ENCODE measurements around the gene ADAMTSL4.

ADAMTSL4 gene

GRCh38 chr1:150558303-150558704 is 9.1 kb downstream of the ADAMTSL4 start:
- Histone ChIP-seq H4K20me1 (ENCODE audit: low read depth, low read length) (no peaks in the 10 kb centered on the region), H3K4me3 (ENCODE audit: insufficient read depth, low read length, poor library complexity, severe bottlenecking) (no peak overlapping the region), H3K9ac (ENCODE audit: low read length) (no peak overlapping the region), H3K9me3 (ENCODE audit: insufficient read depth, low read length) (no peaks in the 10 kb centered on the region), H3K4me2 (ENCODE audit: low read depth, low read length, poor library complexity, severe bottlenecking) (no peak overlapping the region), H3K27ac (ENCODE audit: low read depth, low read length) (no peak overlapping the region), H2AFZ (ENCODE audit: low read depth, low read length, severe bottlenecking) (no peak overlapping the region), H3K27me3 (ENCODE audit: low read length) (no peaks in the 10 kb centered on the region), H3K9me2 (replicated peaks; ENCODE audit: insufficient read depth, low read length) (no peaks in the 10 kb centered on the region), H3K79me2 (ENCODE audit: insufficient read depth, low read length) (no peaks in the 10 kb centered on the region), H3F3A (ENCODE audit: insufficient read depth) (peaks cover 30% of the 10 kb centered on the region), H3K36me3 (ENCODE audit: low read length) (no peaks in the 10 kb centered on the region)
- TF ChIP-seq CTCF (IDR thresholded peaks at IDR 0.05; ENCODE audit: insufficient read depth, low read length, poor library complexity, severe bottlenecking): no peak
- TF ChIP-seq EZH2phosphoT487 (conservative IDR thresholded peaks at IDR 0.05; ENCODE audit: low read length): no peak

DNA sequence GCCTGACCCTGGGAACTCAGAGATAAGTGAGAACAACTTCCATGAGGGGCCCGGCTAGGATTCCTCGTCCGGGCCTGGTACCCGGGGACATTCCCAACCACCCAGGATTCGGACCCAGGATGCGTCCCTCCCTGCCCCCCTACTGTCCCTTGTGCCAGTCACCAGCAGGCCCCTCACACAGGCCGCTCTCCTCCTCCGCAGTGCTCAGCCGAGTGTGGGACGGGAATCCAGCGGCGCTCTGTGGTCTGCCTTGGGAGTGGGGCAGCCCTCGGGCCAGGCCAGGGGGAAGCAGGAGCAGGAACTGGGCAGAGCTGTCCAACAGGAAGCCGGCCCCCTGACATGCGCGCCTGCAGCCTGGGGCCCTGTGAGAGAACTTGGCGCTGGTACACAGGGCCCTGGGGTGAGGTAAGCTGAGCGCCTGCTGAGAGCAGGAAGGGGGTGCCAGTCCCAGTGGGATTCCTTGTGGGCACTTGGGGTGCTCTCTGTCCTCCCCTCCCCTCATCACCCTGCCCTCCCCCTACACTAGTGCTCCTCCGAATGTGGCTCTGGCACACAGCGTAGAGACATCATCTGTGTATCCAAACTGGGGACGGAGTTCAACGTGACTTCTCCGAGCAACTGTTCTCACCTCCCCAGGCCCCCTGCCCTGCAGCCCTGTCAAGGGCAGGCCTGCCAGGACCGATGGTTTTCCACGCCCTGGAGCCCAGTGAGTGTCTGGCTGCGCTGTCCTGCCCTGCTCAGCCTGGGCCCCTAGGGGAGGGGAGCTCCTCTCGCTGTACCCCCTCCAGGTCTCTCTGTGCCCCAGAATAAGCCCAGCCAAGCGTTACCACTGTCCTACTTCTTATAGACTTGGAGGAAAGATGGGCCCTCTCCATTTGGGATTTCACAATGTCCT is 9.8 kb downstream of the ADAMTSL4 start:
- H3K4me2 ChIP-seq (ENCODE audit: low read depth, low read length, poor library complexity, severe bottlenecking): no peak overlapping the region
- TF ChIP-seq EZH2phosphoT487 (conservative IDR thresholded peaks at IDR 0.05; ENCODE audit: low read length) (no peak), CTCF (IDR thresholded peaks at IDR 0.05; ENCODE audit: insufficient read depth, low read length, poor library complexity, severe bottlenecking) (no peak)
- H3K79me2 ChIP-seq (ENCODE audit: insufficient read depth, low read length): no peaks in the 10 kb centered on the region
- no peaks in the 10 kb centered on the region for H3K36me3 ChIP-seq (ENCODE audit: low read length)
- no peaks in the 10 kb centered on the region for H3K9me3 ChIP-seq (ENCODE audit: insufficient read depth, low read length)
- peaks cover 37% of the 10 kb centered on the region for H3F3A ChIP-seq (ENCODE audit: insufficient read depth)
- H2AFZ ChIP-seq (ENCODE audit: low read depth, low read length, severe bottlenecking): no peak overlapping the region
- no peak overlapping the region for H3K27ac ChIP-seq (ENCODE audit: low read depth, low read length)
- H4K20me1 ChIP-seq (ENCODE audit: low read depth, low read length): no peaks in the 10 kb centered on the region
- no peaks in the 10 kb centered on the region for H3K9me2 ChIP-seq (replicated peaks; ENCODE audit: insufficient read depth, low read length)
- H3K9ac ChIP-seq (ENCODE audit: low read length): no peak overlapping the region
- no peak overlapping the region for H3K4me3 ChIP-seq (ENCODE audit: insufficient read depth, low read length, poor library complexity, severe bottlenecking)
- no peaks in the 10 kb centered on the region for H3K27me3 ChIP-seq (ENCODE audit: low read length)

GRCh38 chr1:150559656-150560010 is 10.4 kb downstream of the ADAMTSL4 start:
- H3K79me2 ChIP-seq (ENCODE audit: insufficient read depth, low read length): peaks cover 1% of the 10 kb centered on the region; the same call in 1 of the 2 replicates
- H3K9me3 ChIP-seq (ENCODE audit: insufficient read depth, low read length): no peaks in the 10 kb centered on the region
- H3F3A ChIP-seq (ENCODE audit: insufficient read depth): peaks cover 43% of the 10 kb centered on the region
- no peak overlapping the region for H3K4me2 ChIP-seq (ENCODE audit: low read depth, low read length, poor library complexity, severe bottlenecking)
- no peaks in the 10 kb centered on the region for H3K27me3 ChIP-seq (ENCODE audit: low read length)
- no peak overlapping the region for H3K27ac ChIP-seq (ENCODE audit: low read depth, low read length)
- TF ChIP-seq EZH2phosphoT487 (conservative IDR thresholded peaks at IDR 0.05; ENCODE audit: low read length) (no peak), CTCF (IDR thresholded peaks at IDR 0.05; ENCODE audit: insufficient read depth, low read length, poor library complexity, severe bottlenecking) (no peak)
- H3K36me3 ChIP-seq (ENCODE audit: low read length): no peaks in the 10 kb centered on the region
- no peak overlapping the region for H3K9ac ChIP-seq (ENCODE audit: low read length)
- H2AFZ ChIP-seq (ENCODE audit: low read depth, low read length, severe bottlenecking): no peak overlapping the region
- H4K20me1 ChIP-seq (ENCODE audit: low read depth, low read length): no peaks in the 10 kb centered on the region
- no peak overlapping the region for H3K4me3 ChIP-seq (ENCODE audit: insufficient read depth, low read length, poor library complexity, severe bottlenecking)
- H3K9me2 ChIP-seq (replicated peaks; ENCODE audit: insufficient read depth, low read length): no peaks in the 10 kb centered on the region
